Forelimb muscle (tissue), 1 donor: ENCODE data around the gene GUK1. TPM values are rescaled to one million over a fixed set of nuclear protein-coding genes. Genes with fewer than 3 reads are reported as not detected.

Source experiments
- polyA plus RNA-seq: library from polyadenylated mRNA; unstranded; fragments of 120-200 nt; gene quantifications from one replicate; pipeline ENCODE4 v1.2.1, GENCODE V29; 2013; ENCODE audit not compliant: insufficient read length

GUK1 gene
- polyA plus RNA-seq, 1 donor = 125 TPM

Other genes with a start within 250 kb of the GUK1 start
- 11.2 TPM for gene WNT9A, start 192.3 kb upstream of the GUK1 start, polyA plus RNA-seq
- not detected for gene WNT3A, start 133.3 kb upstream of the GUK1 start, polyA plus RNA-seq
- 240 TPM for gene ARF1, start 57.6 kb upstream of the GUK1 start, polyA plus RNA-seq
- gene C1orf35, start 37.0 kb upstream of the GUK1 start, polyA plus RNA-seq = 11.8 TPM
- gene MRPL55, start 31.0 kb upstream of the GUK1 start, polyA plus RNA-seq = 28.1 TPM
- gene GJC2, start 9.7 kb downstream of the GUK1 start, polyA plus RNA-seq = 0.48 TPM
- gene IBA57, start 25.5 kb downstream of the GUK1 start, polyA plus RNA-seq = 4.4 TPM
- 358 TPM for gene OBSCN, start 67.8 kb downstream of the GUK1 start, polyA plus RNA-seq